Measurements from ENCODE around the gene SPECC1.
"Not testable (repeated sequence)": the region's sequence is repeated elsewhere in the genome, so short reads cannot be mapped to it uniquely, and the experiment has no call there.

The SPECC1 gene

GRCh38 chr17:20351405-20351804 lies 342.2 kb downstream of the SPECC1 start:
- DNase-seq, result not testable (repeated sequence)

- DNase-seq, result not testable (repeated sequence)
Observed at GRCh38 chr17:20352567-20352966, 343.4 kb downstream of the SPECC1 start.

- DNase-seq, result not testable (repeated sequence)
Observed at GRCh38 chr17:20363846-20364245, 354.7 kb downstream of the SPECC1 start.

All from Kasumi-1 (cell line).